ENCODE measurements around the gene IMMP2L. TPM values are rescaled to one million over a fixed set of nuclear protein-coding genes. Genes with fewer than 3 reads are reported as not detected.

Gene IMMP2L
- total and polyA plus RNA-seq, 2 of the 13 experiments (the other 11 are each of a cell fraction or from before 2014, with no cell fraction given) = 7.8 to 16.9 TPM

DNA sequence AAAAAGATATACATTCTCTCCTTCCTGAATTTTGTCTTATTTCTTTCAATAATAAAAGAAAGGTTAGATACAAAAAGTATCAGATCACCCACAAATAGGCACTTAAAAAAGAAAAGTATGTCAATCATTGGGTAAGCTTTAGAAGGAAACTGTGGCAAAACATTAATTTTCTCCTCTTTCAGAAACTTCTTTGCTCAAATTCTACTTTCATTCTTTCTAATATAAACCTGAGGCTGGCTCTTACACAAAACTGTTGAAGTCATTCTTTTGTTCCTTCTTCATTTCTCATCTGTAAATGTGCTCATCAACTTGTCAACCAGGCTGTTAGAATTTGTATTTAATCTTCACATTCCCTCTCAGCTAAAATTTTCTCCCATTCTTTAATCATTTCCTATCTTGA, 346.7 kb downstream of the IMMP2L start (continued):
- TF ChIP-seq ZMYM3 (CRISPR knock-in tag; IDR thresholded peaks at IDR 0.05) = no peak

DNA sequence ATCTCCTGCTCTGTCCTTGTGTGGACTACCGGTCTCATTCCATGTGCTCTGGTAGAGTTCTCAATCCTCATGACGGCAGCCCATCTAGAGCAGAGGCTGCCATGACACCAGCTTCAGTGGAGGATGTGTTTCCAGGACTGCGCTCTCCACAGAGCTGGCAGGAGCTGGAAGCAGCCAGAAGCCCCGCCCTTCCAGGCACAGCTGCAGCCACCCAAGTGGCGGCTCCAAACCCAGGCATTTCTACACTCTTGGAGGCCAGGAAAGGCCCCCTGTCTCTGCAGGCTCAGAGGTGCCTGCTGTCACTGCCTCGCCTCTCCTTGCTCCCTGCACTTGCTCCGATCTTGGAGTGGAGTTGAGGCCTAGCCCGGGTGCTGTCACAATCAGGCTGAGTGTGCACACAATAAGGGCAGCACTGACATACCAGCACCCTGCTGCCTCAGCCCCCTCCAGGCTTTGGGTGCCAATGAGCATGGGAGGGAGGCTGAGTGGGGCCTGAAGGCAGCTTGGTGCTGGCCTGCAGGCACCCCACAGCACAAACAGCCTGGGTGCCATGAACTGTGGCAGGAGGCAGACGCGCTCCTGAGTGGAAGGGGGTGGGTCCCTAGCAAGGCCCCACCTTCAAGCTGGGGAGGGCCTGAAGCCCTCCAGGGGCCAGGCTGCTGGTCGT, 349.3 kb downstream of the IMMP2L start:
- H3K27ac ChIP-seq (ENCODE audit: extremely low read length, insufficient read depth, low read length) = no peak overlapping the region
- no TSS peak for BruUV-seq (replicated peaks)
- DNase-seq (ENCODE audit: low spot score) (no peak), ATAC-seq (no peak), FAIRE-seq (no peak)
- no peak overlapping the region for H3K4me3 ChIP-seq (replicated peaks in 1 of 3; ENCODE audit: insufficient read depth in 1 of 3, low read depth in 2 of 3, low read length in 3 of 3)
- POLR2A ChIA-PET = no interaction called here
- in situ Hi-C loops (cut with HindIII; ENCODE audit: extremely low pct_ligation_motif_present, low pct_unique_long_range_greater_than_20kb) (no loop called here), intact Hi-C loops (cut with micrococcal nuclease; ENCODE audit: unreplicated experiment) (no loop called here)
- H3K9me3 ChIP-seq (ENCODE audit: low read length) = no peaks in the 10 kb centered on the region
- H3K4me2 ChIP-seq (ENCODE audit: low read depth, low read length) = no peak overlapping the region
- no peaks in the 10 kb centered on the region for H3K4me1 ChIP-seq (ENCODE audit: insufficient read depth, low read length)
- H3K36me3 ChIP-seq (replicated peaks in 1 of 2; ENCODE audit: control insufficient read depth in 1 of 2, insufficient read depth in 2 of 2, low read length in 2 of 2) = no peaks in the 10 kb centered on the region
- H3K79me2 ChIP-seq (ENCODE audit: insufficient read depth, low read length) = no peaks in the 10 kb centered on the region
- H2AFZ ChIP-seq (ENCODE audit: low read length) = no peak overlapping the region
- no peak overlapping the region for H3K9ac ChIP-seq (ENCODE audit: insufficient read depth, low read depth, low read length)
- no peaks in the 10 kb centered on the region for H4K20me1 ChIP-seq (ENCODE audit: insufficient read depth, low read length)
- no peaks in the 10 kb centered on the region; a peak in 1 of 5 replicates for H3K27me3 ChIP-seq (ENCODE audit: control insufficient read depth in 1 of 2, insufficient read depth in 2 of 2, low read length in 2 of 2)
- CTCF ChIA-PET (ENCODE audit: low intra/inter-chr PET ratio, low total read pairs) = no interaction called here
- 83% methylated on average over 4 of the region's 11 CpGs for WGBS (ENCODE audit: low lambda C conversion rate)
- TF ChIP-seq ATF7-NPFF (CRISPR knock-in tag; IDR thresholded peaks at IDR 0.05; ENCODE audit: low read depth) (no peak), AGO1 (IDR thresholded peaks at IDR 0.05; ENCODE audit: low read depth, low read length, poor library complexity, severe bottlenecking) (no peak), NFE2 (CRISPR knock-in tag; IDR thresholded peaks at IDR 0.05) (no peak), FOXM1 (CRISPR knock-in tag; IDR thresholded peaks at IDR 0.05) (no peak), MXI1 (IDR thresholded peaks at IDR 0.05; ENCODE audit: borderline replicate concordance, low read depth, low read length) (no peak), POGZ (CRISPR knock-in tag; IDR thresholded peaks at IDR 0.05) (no peak), RBM39 (IDR thresholded peaks at IDR 0.05; ENCODE audit: low read depth, low read length, poor library complexity, severe bottlenecking) (no peak), ZFP37 (CRISPR knock-in tag; IDR thresholded peaks at IDR 0.05; ENCODE audit: borderline replicate concordance) (no peak), TRIM24 (CRISPR knock-in tag; IDR thresholded peaks at IDR 0.05) (no peak), ZNF326 (CRISPR knock-in tag; IDR thresholded peaks at IDR 0.05; ENCODE audit: borderline replicate concordance) (no peak)
- TF ChIP-seq, protein P1, sequence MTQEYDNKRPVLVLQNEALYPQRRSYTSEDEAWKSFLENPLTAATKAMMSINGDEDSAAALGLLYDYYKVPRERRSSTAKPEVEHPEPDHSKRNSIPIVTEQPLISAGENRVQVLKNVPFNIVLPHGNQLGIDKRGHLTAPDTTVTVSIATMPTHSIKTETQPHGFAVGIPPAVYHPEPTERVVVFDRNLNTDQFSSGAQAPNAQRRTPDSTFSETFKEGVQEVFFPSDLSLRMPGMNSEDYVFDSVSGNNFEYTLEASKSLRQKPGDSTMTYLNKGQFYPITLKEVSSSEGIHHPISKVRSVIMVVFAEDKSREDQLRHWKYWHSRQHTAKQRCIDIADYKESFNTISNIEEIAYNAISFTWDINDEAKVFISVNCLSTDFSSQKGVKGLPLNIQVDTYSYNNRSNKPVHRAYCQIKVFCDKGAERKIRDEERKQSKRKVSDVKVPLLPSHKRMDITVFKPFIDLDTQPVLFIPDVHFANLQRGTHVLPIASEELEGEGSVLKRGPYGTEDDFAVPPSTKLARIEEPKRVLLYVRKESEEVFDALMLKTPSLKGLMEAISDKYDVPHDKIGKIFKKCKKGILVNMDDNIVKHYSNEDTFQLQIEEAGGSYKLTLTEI (CRISPR knock-in tag; conservative IDR thresholded peaks at IDR 0.05) = no peak
- TF ChIP-seq, protein P2, sequence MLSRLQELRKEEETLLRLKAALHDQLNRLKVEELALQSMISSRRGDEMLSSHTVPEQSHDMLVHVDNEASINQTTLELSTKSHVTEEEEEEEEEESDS (CRISPR knock-in tag; IDR thresholded peaks at IDR 0.05; ENCODE audit: borderline replicate concordance) = no peak
- TF ChIP-seq, protein P3, sequence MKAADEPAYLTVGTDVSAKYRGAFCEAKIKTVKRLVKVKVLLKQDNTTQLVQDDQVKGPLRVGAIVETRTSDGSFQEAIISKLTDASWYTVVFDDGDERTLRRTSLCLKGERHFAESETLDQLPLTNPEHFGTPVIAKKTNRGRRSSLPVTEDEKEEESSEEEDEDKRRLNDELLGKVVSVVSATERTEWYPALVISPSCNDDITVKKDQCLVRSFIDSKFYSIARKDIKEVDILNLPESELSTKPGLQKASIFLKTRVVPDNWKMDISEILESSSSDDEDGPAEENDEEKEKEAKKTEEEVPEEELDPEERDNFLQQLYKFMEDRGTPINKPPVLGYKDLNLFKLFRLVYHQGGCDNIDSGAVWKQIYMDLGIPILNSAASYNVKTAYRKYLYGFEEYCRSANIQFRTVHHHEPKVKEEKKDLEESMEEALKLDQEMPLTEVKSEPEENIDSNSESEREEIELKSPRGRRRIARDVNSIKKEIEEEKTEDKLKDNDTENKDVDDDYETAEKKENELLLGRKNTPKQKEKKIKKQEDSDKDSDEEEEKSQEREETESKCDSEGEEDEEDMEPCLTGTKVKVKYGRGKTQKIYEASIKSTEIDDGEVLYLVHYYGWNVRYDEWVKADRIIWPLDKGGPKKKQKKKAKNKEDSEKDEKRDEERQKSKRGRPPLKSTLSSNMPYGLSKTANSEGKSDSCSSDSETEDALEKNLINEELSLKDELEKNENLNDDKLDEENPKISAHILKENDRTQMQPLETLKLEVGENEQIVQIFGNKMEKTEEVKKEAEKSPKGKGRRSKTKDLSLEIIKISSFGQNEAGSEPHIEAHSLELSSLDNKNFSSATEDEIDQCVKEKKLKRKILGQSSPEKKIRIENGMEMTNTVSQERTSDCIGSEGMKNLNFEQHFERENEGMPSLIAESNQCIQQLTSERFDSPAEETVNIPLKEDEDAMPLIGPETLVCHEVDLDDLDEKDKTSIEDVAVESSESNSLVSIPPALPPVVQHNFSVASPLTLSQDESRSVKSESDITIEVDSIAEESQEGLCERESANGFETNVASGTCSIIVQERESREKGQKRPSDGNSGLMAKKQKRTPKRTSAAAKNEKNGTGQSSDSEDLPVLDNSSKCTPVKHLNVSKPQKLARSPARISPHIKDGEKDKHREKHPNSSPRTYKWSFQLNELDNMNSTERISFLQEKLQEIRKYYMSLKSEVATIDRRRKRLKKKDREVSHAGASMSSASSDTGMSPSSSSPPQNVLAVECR (CRISPR knock-in tag; IDR thresholded peaks at IDR 0.05; ENCODE audit: borderline replicate concordance) = no peak
- TF ChIP-seq, protein P4, sequence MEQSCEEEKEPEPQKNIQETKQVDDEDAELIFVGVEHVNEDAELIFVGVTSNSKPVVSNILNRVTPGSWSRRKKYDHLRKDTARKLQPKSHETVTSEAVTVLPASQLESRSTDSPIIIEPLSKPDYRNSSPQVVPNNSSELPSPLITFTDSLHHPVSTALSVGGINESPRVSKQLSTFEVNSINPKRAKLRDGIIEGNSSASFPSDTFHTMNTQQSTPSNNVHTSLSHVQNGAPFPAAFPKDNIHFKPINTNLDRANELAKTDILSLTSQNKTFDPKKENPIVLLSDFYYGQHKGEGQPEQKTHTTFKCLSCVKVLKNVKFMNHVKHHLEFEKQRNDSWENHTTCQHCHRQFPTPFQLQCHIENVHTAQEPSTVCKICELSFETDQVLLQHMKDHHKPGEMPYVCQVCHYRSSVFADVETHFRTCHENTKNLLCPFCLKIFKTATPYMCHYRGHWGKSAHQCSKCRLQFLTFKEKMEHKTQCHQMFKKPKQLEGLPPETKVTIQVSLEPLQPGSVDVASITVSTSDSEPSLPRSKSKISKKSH (CRISPR knock-in tag; IDR thresholded peaks at IDR 0.05; ENCODE audit: borderline replicate concordance) = no peak

Measured in HepG2 (cell line).